Airway epithelial cell (primary cell): ENCODE results near the gene ACYP1. TPM values are rescaled to one million over a fixed set of nuclear protein-coding genes. Genes with fewer than 3 reads are reported as not detected.

Experiments
- total RNA-seq: library from RNA; depleted of rRNA; stranded (reverse); fragments of >200 nt; gene quantifications from 2 replicates; pipeline ENCODE4 v1.2.3, GENCODE V29; 2015

Gene ACYP1
- total RNA-seq, result 12.8 and 14.0 TPM in 2 replicates

GRCh38 chr14:75063491-75064204 is at the start of gene ACYP1:
Gene ACYP1, minus strand, starts transcription at chr14:75064024. Its CDS starts 471 bp downstream, at chr14:75063553.

GRCh38 chr14:75069121-75069810 is 5.4 kb upstream of the ACYP1 start, which contains the start of gene ZC2HC1C:
Gene ZC2HC1C, plus strand, starts transcription at chr14:75069641. Its CDS starts 933 bp downstream, at chr14:75070574.

GRCh38 chr14:75050852-75051555 is 12.8 kb downstream of the ACYP1 start, which contains the start of gene MLH3:
Gene MLH3, minus strand, starts transcription at chr14:75051467. Its CDS starts 1,812 bp downstream, at chr14:75049655.

Other genes starting within 250 kb of the ACYP1 start
- gene PROX2, start 187.9 kb downstream of the ACYP1 start, total RNA-seq, result not detected in 2 replicates
- gene DLST, start 182.1 kb downstream of the ACYP1 start, total RNA-seq, result 46.6 and 60.2 TPM in 2 replicates
- 1.6 and 1.8 TPM in 2 replicates for gene RPS6KL1, start 140.8 kb downstream of the ACYP1 start, total RNA-seq
- 51.8 and 57.1 TPM in 2 replicates for gene PGF, start 108.4 kb downstream of the ACYP1 start, total RNA-seq
- 53.2 and 63.2 TPM in 2 replicates for gene EIF2B2, start 61.1 kb downstream of the ACYP1 start, total RNA-seq
- gene MLH3, start 12.6 kb downstream of the ACYP1 start, total RNA-seq, result 8.3 and 8.4 TPM in 2 replicates
- 0.56 and 4.4 TPM in 2 replicates for gene ZC2HC1C, start 5.6 kb upstream of the ACYP1 start, total RNA-seq
- gene NEK9, start 63.0 kb upstream of the ACYP1 start, total RNA-seq, result 12.8 and 14.5 TPM in 2 replicates
- gene TMED10, start 112.6 kb upstream of the ACYP1 start, total RNA-seq, result 184 and 218 TPM in 2 replicates
- gene FOS, start 214.8 kb upstream of the ACYP1 start, total RNA-seq, result 147 and 192 TPM in 2 replicates